HG03354 (cell line): ENCODE results near the gene PTPRO.

Experiments
- ATAC-seq: cut with Tn5 transposase; IDR thresholded peaks from one replicate; pipeline ENCODE4 v1.9.1; 2021; ENCODE audit warnings: mild to moderate bottlenecking; ENCODE audit not compliant: unreplicated experiment, poor library complexity, severe bottlenecking

The PTPRO gene

GRCh38 chr12:15439459-15439858 lies 117.2 kb downstream of the PTPRO start:
- no peak for ATAC-seq

- no peak for ATAC-seq
Observed at GRCh38 chr12:15443050-15443449, 120.7 kb downstream of the PTPRO start.

DNA sequence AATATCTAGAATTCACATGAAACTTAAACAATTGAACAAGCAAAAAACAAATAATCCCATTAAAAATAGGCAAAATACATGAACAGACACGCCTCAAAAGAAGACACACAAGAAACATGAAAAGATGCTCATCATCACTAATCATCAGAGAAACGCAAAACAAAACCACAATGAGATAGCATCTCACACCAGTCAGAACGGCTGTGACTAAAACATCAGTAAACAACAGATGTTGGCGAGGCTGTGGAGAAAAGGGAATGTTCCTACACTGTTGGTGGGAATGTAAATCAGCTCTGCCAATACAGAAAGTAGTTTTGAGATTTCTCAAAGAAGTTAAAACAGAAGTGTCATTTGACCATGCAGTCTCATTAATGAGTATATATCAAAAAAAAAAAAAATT lies 121.3 kb downstream of the PTPRO start:
- no peak for ATAC-seq

- no peak for ATAC-seq
Observed at GRCh38 chr12:15444523-15444922, 122.2 kb downstream of the PTPRO start.

DNA sequence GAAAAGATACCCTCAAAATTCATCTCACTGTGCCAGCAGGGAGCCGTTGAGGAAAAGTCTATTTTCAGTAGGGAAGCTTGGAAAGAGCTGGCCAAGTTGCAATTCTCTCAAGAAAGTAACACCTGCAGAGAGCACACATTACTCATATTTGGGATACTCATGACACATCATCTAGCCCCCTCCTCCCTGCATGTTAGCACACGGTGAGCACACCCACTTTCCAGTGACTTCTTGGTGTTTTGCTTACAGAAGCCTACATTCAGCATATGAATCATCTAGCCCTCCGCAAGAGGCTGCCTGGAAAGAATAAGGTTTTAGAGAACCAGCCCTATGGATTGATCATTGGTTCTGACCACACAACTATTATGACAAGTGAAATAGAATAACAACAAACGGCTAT lies 124.5 kb downstream of the PTPRO start:
- no peak for ATAC-seq

GRCh38 chr12:15453613-15454012 lies 131.3 kb downstream of the PTPRO start:
- peak; percentile 67 for ATAC-seq

GRCh38 chr12:15458008-15458407 lies 135.7 kb downstream of the PTPRO start:
- ATAC-seq: no peak

- ATAC-seq: no peak
Observed at GRCh38 chr12:15468911-15469310, 146.6 kb downstream of the PTPRO start.

DNA sequence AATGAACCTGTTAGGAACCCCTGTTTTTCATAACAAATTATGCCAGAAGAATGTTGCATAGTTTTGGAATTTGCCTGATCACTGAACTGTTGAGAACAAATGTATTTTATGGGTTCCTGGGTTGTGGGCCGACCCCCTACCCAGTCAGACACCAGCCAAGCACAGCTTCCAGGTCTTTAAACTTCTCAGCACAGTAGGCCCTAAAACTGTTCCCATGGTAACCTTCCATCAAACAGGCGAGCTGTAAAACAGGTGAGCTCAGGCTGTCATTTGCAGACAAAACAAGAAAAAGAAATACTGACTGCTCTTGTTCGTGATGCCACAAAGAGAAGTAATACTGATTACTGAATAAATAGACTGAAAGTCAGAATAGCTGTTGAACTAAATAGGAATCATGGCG lies 147.0 kb downstream of the PTPRO start:
- ATAC-seq: no peak

- no peak for ATAC-seq
Observed at GRCh38 chr12:15472036-15472435, 149.7 kb downstream of the PTPRO start.

DNA sequence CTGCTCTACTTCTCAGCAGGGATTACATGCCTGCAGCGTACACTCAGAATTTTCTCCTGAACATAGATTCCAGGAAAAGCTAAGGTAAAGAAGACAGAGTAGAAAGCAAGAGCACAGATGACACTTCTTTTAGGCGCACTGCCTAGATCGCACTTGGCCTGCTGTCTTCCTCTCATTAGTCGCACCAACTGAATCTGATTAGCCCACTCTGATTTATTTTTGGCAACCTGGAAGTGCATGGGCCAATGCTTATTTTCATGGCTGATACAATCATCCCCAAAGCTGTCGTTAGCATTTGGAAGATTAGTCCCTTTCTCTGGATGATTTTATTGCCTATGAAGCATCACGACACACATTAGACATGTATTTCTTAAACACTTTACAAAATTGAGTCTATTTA lies 152.5 kb downstream of the PTPRO start:
- no peak for ATAC-seq

DNA sequence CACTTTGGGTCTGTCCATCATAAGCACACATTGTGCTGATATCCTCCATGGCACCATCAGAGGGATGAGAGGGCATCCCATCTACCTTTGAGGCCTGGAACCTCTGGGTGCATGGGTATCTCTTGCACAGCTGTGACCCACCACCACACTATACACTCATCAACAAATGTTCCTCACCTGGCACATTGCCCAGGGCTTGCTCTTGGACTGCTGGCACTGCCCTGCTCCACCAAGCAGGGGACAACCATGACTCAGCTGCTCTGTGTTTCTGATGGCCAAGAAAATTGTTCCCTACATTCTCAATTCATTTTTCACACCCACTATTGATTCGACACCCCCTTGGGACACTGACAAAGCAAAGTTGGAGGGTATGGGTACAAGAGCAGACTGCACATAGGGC lies 155.5 kb downstream of the PTPRO start:
- no peak for ATAC-seq

DNA sequence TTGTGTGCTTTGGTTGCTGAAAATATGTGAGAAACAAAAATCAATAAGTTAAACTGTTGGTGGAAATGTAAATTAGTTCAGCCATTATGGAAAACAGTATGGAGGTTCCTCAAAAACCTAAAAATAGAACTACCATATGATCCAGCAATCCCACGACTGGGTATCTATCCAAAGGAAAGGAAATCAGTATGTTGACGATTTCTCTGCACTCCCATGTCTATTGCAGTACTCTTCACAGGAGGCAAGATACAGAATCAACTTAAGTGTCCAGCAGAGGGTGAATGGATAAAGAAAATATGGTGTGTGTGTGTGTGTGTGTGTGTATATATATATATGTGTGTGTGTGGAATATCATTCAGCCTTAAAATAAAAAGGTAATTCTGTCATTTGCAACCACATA lies 159.5 kb downstream of the PTPRO start:
- ATAC-seq: no peak

GRCh38 chr12:15485466-15485865 lies 163.2 kb downstream of the PTPRO start:
- ATAC-seq: no peak

GRCh38 chr12:15486859-15487258 lies 164.6 kb downstream of the PTPRO start:
- no peak for ATAC-seq

GRCh38 chr12:15488481-15488880 lies 166.2 kb downstream of the PTPRO start:
- no peak for ATAC-seq

DNA sequence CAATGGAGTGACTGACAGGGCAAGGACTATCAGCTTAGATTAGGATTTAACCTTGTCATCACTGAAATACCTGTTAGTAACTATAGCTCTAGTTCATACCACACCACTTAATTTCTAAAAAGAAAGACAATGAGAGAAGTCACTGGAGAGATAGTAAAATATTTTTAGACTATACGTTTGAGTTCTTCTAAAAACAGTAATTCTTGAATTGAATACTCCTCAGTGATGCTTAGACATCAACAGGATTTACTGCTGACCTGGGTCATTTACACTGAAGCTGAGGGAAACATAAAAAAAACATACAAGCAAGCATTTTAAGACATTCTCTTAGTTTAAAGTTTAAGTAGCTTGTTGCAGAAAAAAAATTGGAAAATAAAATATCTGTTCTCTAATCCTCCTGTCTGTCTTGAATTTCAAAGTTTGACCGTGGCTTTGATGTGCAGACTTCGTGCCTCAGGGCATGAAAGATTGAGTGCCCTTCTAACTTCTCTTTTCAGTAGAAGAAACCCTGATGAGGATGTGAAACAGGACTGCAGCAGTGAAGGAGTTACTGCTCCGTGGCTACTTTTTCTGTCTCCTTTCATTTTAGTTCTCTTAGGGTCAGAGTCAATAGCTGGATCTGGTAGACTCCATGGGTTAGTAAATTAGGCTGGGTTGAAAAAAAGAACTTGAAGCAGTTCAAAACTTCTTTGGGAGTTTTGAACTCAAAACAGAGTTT lies 172.2 kb downstream of the PTPRO start:
- peak; percentile 81 for ATAC-seq

DNA sequence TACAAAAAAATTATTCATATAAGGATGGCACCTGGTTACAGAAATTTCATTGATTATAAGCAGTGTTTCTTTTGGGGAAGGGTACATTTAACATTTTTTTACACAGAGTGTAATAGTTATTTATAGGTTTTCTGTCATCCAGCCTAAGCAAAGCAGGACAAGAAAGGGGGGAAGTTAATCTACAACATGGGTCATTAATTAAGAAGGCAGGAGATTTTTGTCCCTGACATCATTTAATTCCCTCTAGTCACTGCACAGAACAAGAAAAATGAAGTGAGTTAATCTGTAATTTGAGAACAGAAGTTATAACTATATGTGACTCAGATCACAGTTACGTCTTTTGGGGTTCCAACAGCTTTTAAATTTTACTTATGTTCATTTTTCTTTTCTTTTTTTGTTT lies 173.4 kb downstream of the PTPRO start:
- ATAC-seq: no peak

GRCh38 chr12:15496738-15497137 lies 174.4 kb downstream of the PTPRO start:
- no peak for ATAC-seq

DNA sequence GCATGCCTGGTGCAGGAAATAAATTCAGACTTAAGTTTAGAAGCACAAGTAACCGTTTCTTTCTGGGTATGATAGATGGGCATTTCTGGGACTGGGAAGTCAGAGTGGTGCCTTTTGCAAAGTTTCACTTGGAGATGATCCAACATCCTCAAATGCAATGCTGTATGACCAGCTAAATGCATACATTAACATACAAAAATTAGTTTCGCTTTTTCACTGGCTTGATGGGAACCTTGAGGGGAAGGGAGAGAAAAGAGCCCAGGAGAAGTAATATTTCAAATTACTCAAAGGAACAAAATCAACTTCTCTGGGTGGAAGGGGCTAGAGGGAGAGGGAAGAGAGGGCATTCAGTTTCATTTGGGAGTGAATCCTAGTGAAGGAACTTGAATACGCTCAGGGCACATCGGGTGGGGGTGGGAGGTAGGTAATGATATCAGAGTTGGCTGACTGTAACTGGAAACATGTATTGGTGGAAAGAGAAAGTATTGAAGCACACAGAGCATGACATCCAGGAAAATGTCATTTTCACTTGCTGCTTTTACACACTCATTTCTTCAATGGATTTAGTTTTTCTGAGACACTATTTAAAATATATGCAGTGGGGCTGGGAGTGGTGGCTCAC lies 175.5 kb downstream of the PTPRO start:
- ATAC-seq: no peak

DNA sequence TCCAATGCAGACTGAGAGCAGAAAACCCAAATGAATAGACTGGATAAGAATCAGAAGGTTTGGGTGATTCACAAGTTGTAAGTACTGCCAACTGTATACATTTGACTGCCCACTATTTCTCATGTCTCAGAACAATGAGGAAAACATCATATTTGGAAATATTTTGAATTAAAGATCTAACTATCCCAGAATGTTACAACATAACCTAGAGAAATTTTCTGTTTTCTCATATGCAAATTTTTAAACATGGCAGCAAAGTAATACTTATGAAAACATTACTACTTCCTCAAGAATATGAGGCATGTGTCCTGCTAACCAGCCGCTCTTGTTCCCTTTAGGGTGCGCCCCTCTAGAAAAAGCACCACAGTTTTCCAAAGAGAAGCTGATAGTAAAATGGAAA lies 179.9 kb downstream of the PTPRO start:
- ATAC-seq: no peak

DNA sequence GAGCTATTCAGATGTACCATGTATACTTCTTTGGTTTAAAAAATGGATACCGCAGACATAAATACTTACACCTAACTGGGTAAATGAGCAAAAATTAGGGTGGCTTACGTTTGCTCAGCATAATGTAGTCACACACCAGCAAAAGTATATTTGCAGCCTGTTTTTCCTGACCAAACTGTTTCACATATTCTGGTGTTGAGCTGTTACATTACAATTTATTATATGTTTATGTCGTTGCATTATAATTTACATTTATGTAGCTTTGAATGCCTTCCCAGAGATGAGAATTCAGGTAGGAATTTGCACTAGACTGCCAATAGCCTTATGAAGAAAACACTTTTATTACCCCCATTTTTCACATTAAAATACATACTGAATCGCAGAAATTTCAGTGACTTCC lies 183.3 kb downstream of the PTPRO start:
- no peak for ATAC-seq
